OCI-LY3 (cell line): ENCODE results near the gene RALA.
A peak's percentile ranks its signal among the peaks of the same experiment; 100 is the strongest.

Experiments
- H2AFZ ChIP-seq: fragments of 200-600, 300-600 bp; shearing (Covaris generic); 2 replicates; pipeline ENCODE4 v1.6.0; 2014; ENCODE audit warnings: antibody characterized with exemption, low read depth, low read length
- H3K27ac ChIP-seq: fragments of 200-600, 300-600 bp; sonication (generic); 2 replicates; pipeline ENCODE4 v1.5.1; 2014; ENCODE audit warnings: mild to moderate bottlenecking, low read length, moderate library complexity, mixed read lengths
- H3K27me3 ChIP-seq: fragments of 200-600, 300-600 bp; sonication (generic); 2 replicates; pipeline ENCODE4 v1.6.1; 2014; ENCODE audit warnings: low read depth, low read length, mixed read lengths
- H3K36me3 ChIP-seq: fragments of 200-600, 300-600 bp; sonication (generic); replicated peaks from 2 replicates; pipeline ENCODE3; 2014; ENCODE audit warnings: low read depth, low read length, mixed read lengths
- H3K4me1 ChIP-seq: fragments of 300-600, 200-600 bp; sonication (generic); 2 replicates; pipeline ENCODE4 v1.6.1; 2014; ENCODE audit warnings: low read length, mixed read lengths
- H3K4me2 ChIP-seq: fragments of 200-600, 300-600 bp; sonication (generic); 2 replicates; pipeline ENCODE4 v1.6.1; 2014; ENCODE audit warnings: low read length, mixed read lengths
- H3K4me3 ChIP-seq: fragments of 300-600, 200-600 bp; sonication (generic); 2 replicates; pipeline ENCODE4 v1.5.1; 2014; ENCODE audit warnings: antibody characterized with exemption, mild to moderate bottlenecking, low read length, moderate library complexity
- H3K79me2 ChIP-seq: fragments of 300-600, 200-600 bp; shearing (Covaris generic); 2 replicates; pipeline ENCODE4 v1.6.1; 2014; ENCODE audit warnings: mild to moderate bottlenecking, low read length, mixed read lengths
- H3K9ac ChIP-seq: fragments of 300-600, 200-600 bp; shearing (Covaris generic); 2 replicates; pipeline ENCODE4 v1.6.0; 2014; ENCODE audit warnings: mild to moderate bottlenecking, low read length, moderate library complexity
- H3K9me3 ChIP-seq: fragments of 200-600, 300-600 bp; shearing (Covaris generic); 2 replicates; pipeline ENCODE4 v1.6.1; 2014; ENCODE audit warnings: low read length, mixed read lengths; ENCODE audit not compliant: insufficient read depth
- H4K20me1 ChIP-seq: fragments of 200-600, 300-600 bp; sonication (generic); 2 replicates; pipeline ENCODE4 v1.6.1; 2016; ENCODE audit warnings: low read length, mixed read lengths; ENCODE audit not compliant: insufficient read depth
- EZH2phosphoT487 ChIP-seq: fragments of 200-600 bp; shearing (Covaris generic); IDR thresholded peaks from 2 replicates; pipeline ENCODE4 v1.6.1; 2018; ENCODE audit warnings: antibody characterized with exemption, mixed run types, low read depth
- TF ChIP-seq, protein P1 (sequence below): fragments of 200-600, 300-600 bp; sonication (generic); IDR thresholded peaks from 2 replicates; pipeline ENCODE4 v1.5.1; 2014; ENCODE audit warnings: antibody characterized with exemption, low read length, low read depth

The RALA gene

DNA sequence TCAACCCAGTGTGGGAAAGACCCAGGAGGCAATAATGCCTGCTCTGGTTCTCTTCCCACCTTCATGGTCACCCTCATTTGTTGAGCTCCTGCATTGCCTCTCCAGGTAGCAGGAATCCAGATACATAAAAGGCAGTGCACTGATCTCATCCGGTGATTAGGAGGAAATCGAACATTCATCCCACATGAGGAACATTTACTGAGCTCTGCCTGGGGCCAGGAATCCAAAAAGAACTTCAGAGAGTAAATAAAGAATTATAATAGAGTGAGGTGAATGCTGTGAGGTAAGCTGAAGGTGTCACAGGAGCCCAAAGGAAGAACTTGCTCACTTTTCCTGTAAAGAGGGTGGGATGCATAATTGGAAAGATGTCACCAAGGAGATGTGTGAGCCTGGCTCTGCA lies 121.2 kb downstream of the RALA start:
- H3K4me3 ChIP-seq: no peak overlapping the region
- H4K20me1 ChIP-seq: 0 out of 2 replicates have a peak, but pooled peaks cover 11% of the 10 kb centered on the region
- H3K4me2 ChIP-seq: no peak overlapping the region
- H3K9me3 ChIP-seq: no peaks in the 10 kb centered on the region
- TF ChIP-seq, protein P1, sequence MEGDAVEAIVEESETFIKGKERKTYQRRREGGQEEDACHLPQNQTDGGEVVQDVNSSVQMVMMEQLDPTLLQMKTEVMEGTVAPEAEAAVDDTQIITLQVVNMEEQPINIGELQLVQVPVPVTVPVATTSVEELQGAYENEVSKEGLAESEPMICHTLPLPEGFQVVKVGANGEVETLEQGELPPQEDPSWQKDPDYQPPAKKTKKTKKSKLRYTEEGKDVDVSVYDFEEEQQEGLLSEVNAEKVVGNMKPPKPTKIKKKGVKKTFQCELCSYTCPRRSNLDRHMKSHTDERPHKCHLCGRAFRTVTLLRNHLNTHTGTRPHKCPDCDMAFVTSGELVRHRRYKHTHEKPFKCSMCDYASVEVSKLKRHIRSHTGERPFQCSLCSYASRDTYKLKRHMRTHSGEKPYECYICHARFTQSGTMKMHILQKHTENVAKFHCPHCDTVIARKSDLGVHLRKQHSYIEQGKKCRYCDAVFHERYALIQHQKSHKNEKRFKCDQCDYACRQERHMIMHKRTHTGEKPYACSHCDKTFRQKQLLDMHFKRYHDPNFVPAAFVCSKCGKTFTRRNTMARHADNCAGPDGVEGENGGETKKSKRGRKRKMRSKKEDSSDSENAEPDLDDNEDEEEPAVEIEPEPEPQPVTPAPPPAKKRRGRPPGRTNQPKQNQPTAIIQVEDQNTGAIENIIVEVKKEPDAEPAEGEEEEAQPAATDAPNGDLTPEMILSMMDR: no peak
- TF ChIP-seq EZH2phosphoT487: no peak
- H3K4me1 ChIP-seq: peaks cover 8% of the 10 kb centered on the region
- no peak overlapping the region for H3K9ac ChIP-seq
- H3K27ac ChIP-seq: no peak overlapping the region
- H3K36me3 ChIP-seq: no peaks in the 10 kb centered on the region
- no peak overlapping the region for H2AFZ ChIP-seq
- peaks cover 12% of the 10 kb centered on the region for H3K79me2 ChIP-seq
- no peaks in the 10 kb centered on the region for H3K27me3 ChIP-seq

DNA sequence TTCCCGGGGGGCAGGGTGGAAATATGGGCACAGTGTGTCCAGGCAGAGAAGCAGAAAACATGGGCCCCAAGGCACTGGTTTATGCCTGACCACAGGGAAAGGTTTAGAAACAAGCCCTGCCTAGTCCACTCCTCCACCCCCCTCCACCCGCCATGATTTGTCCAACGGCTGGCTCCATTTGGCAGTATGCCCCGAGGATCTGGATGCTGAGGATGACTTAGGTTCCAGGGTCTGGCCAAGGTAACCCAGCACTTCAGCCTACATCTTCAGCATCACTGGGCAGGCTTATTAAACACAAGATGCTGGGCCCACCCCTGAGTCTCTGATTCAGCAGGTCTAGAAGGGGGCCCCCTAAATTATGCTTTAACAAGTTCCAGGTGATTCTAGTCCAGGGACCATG lies 121.9 kb downstream of the RALA start:
- Histone ChIP-seq H3K4me3 (no peak overlapping the region), H3K9ac (no peak overlapping the region), H4K20me1 (0 out of 2 replicates have a peak, but pooled peaks cover 11% of the 10 kb centered on the region), H3K79me2 (peaks cover 15% of the 10 kb centered on the region), H3K4me1 (peaks cover 13% of the 10 kb centered on the region), H3K36me3 (no peaks in the 10 kb centered on the region), H3K4me2 (no peak overlapping the region), H3K27ac (no peak overlapping the region), H3K9me3 (no peaks in the 10 kb centered on the region), H2AFZ (no peak overlapping the region), H3K27me3 (no peaks in the 10 kb centered on the region)
- no peak for TF ChIP-seq EZH2phosphoT487
- TF ChIP-seq, protein P1: no peak

DNA sequence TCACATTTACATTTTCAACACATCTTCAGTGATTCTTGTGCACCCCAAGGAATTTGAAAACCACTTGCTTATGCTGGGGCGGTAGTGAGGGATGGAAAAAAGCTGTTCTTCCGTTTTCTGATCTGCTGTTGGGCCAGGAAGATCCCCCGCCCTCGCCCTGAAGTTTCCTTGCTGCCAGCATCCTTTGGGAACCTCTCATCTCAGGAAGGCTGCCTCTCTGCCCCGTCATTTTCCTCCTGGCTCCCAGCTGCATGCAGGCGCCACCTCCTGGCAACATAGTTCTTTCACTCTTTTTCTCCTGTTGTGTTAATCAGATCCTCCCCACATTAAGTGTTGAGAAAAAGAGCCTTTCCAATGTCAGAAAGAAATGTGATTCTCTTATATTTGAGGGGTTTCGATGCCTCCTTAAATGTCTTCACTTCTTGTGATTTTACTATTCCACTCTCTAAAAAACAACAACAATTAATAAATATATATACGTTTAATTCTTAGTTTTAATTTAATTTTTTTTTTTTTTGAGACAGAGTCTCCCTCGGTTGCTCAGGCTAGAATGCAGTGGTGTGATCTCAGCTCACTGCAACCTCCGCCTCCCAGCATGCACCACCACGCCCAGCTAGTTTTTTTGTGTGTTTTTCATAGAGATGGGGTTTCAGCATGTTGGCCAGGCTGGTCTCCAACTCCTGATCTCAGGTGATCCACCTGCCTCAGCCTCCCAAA lies 122.9 kb downstream of the RALA start:
- no peak for TF ChIP-seq EZH2phosphoT487
- TF ChIP-seq, protein P1: peak; percentile 84
- Histone ChIP-seq H3K4me2 (no peak overlapping the region), H3K9ac (no peak overlapping the region), H3K27ac (no peak overlapping the region), H3K4me3 (no peak overlapping the region), H3K36me3 (peaks cover 1% of the 10 kb centered on the region), H3K79me2 (peaks cover 8% of the 10 kb centered on the region), H3K9me3 (no peaks in the 10 kb centered on the region), H3K4me1 (peaks cover 13% of the 10 kb centered on the region), H2AFZ (no peak overlapping the region), H4K20me1 (0 out of 2 replicates have a peak, but pooled peaks cover 11% of the 10 kb centered on the region), H3K27me3 (no peaks in the 10 kb centered on the region)

DNA sequence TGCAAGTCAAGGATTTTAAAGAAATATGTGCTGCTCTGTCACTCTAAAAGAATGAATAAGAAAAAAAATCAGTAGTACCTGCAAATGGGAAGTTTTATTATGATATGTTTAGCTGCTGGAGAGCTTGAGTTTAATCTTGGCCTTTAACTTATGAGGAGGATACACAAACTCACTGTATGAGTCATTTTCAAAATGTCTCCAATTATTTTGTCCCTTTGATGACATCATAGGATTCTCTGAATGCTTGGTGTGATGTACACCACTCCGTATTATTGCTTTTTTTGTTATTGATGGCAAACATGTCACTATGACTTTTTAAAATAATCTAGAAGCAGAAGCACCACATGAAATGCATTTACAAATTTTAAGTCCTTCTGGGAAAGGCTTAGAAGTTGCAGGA lies 125.8 kb downstream of the RALA start:
- no peak overlapping the region for H3K27ac ChIP-seq
- TF ChIP-seq EZH2phosphoT487: no peak
- TF ChIP-seq, protein P1: no peak

More for the DNA sequence above, 125.8 kb downstream of the RALA start:
- H3K4me3 ChIP-seq: no peak overlapping the region
- H3K79me2 ChIP-seq: 0 out of 2 replicates have a peak, but pooled peaks cover 6% of the 10 kb centered on the region
- peaks cover 3% of the 10 kb centered on the region for H3K36me3 ChIP-seq
- H3K9me3 ChIP-seq: no peaks in the 10 kb centered on the region
- H3K4me1 ChIP-seq: peaks cover 13% of the 10 kb centered on the region
- no peak overlapping the region for H3K9ac ChIP-seq
- H2AFZ ChIP-seq: no peak overlapping the region
- no peaks in the 10 kb centered on the region for H3K27me3 ChIP-seq
- no peak overlapping the region for H3K4me2 ChIP-seq
- H4K20me1 ChIP-seq: 0 out of 2 replicates have a peak, but pooled peaks cover 11% of the 10 kb centered on the region
